ENCODE data around the gene KANK3. TPM values are rescaled to one million over a fixed set of nuclear protein-coding genes. Genes with fewer than 3 reads are reported as not detected.

Gene KANK3
- total and polyA plus RNA-seq, 9 of the 15 experiments (the other 6 are each of a cell fraction or from before 2014, with no cell fraction given): 0.03 to 0.40 (median 0.08) TPM; not detected in 6

DNA sequence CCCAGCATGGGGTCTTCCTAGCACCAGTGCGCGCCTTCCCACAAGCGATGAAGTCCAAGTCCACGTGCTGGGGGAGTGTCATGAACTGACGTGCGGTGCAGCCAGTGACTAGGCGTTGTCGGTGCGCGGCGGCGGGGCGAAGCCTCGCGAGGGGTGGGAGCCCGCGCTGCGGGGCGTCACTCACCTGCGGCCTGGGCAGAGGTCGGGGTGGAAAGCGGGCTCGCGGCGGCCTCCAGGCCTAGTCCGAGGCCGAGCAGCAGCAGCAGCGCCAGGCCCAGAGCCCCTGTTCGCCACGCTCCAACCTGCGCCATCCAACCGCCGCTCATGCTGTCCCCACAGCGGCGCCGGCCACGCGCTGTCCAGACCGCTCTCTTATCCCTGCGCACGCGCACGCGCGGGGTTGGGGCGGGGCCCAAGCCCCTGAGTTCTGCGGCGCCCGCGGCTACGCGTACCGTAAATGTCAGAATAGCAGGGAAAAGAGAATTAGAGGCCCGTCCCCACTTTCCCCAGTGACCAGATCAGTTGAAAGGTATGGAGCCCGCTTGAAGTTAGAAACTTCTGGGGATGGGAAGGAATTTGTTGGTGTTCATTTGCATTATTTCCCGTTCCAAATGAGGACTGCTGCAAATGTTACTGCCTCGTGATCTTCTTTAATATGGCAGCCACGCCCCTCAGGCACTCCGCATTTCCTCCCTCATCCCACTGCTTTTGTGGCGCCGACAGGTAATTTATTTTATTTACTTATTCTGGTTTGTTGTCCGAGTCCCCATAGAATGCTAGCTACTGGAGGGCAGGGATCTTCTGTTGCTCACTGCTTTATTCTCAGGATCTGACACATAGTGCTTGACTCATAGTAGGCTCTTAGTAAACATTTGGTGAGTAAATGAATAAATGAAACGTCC lies 34.8 kb downstream of the KANK3 start, which contains the start of gene CD320 (continued):
- peak; percentile 49; the same call in 1 of the 2 replicates for TF ChIP-seq NR4A1 (CRISPR knock-in tag; IDR thresholded peaks at IDR 0.05)
- peak; percentile 58; the same call in 1 of the 2 replicates for TF ChIP-seq NR4A1 (tag; IDR thresholded peaks at IDR 0.05)
- TF ChIP-seq DMBX1 (CRISPR knock-in tag; IDR thresholded peaks at IDR 0.05; ENCODE audit: borderline replicate concordance): 0 out of 2 replicates have a peak, but pooled peaks have one; percentile 42
- no peak for TF ChIP-seq PRPF4 (IDR thresholded peaks at IDR 0.05; ENCODE audit: insufficient read depth, low read depth, low read length, poor library complexity, severe bottlenecking)
- TF ChIP-seq, protein P1, sequence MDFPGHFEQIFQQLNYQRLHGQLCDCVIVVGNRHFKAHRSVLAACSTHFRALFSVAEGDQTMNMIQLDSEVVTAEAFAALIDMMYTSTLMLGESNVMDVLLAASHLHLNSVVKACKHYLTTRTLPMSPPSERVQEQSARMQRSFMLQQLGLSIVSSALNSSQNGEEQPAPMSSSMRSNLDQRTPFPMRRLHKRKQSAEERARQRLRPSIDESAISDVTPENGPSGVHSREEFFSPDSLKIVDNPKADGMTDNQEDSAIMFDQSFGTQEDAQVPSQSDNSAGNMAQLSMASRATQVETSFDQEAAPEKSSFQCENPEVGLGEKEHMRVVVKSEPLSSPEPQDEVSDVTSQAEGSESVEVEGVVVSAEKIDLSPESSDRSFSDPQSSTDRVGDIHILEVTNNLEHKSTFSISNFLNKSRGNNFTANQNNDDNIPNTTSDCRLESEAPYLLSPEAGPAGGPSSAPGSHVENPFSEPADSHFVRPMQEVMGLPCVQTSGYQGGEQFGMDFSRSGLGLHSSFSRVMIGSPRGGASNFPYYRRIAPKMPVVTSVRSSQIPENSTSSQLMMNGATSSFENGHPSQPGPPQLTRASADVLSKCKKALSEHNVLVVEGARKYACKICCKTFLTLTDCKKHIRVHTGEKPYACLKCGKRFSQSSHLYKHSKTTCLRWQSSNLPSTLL (IDR thresholded peaks at IDR 0.05): no peak
- TF ChIP-seq ZC3H8 (IDR thresholded peaks at IDR 0.05): no peak
- TF ChIP-seq CBX8 (IDR thresholded peaks at IDR 0.05; ENCODE audit: borderline replicate concordance, extremely low read depth, low read depth, low read length, poor library complexity, severe bottlenecking): no peak
- TF ChIP-seq, protein P2, sequence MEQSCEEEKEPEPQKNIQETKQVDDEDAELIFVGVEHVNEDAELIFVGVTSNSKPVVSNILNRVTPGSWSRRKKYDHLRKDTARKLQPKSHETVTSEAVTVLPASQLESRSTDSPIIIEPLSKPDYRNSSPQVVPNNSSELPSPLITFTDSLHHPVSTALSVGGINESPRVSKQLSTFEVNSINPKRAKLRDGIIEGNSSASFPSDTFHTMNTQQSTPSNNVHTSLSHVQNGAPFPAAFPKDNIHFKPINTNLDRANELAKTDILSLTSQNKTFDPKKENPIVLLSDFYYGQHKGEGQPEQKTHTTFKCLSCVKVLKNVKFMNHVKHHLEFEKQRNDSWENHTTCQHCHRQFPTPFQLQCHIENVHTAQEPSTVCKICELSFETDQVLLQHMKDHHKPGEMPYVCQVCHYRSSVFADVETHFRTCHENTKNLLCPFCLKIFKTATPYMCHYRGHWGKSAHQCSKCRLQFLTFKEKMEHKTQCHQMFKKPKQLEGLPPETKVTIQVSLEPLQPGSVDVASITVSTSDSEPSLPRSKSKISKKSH (CRISPR knock-in tag; IDR thresholded peaks at IDR 0.05): no peak
- TF ChIP-seq, protein P3, sequence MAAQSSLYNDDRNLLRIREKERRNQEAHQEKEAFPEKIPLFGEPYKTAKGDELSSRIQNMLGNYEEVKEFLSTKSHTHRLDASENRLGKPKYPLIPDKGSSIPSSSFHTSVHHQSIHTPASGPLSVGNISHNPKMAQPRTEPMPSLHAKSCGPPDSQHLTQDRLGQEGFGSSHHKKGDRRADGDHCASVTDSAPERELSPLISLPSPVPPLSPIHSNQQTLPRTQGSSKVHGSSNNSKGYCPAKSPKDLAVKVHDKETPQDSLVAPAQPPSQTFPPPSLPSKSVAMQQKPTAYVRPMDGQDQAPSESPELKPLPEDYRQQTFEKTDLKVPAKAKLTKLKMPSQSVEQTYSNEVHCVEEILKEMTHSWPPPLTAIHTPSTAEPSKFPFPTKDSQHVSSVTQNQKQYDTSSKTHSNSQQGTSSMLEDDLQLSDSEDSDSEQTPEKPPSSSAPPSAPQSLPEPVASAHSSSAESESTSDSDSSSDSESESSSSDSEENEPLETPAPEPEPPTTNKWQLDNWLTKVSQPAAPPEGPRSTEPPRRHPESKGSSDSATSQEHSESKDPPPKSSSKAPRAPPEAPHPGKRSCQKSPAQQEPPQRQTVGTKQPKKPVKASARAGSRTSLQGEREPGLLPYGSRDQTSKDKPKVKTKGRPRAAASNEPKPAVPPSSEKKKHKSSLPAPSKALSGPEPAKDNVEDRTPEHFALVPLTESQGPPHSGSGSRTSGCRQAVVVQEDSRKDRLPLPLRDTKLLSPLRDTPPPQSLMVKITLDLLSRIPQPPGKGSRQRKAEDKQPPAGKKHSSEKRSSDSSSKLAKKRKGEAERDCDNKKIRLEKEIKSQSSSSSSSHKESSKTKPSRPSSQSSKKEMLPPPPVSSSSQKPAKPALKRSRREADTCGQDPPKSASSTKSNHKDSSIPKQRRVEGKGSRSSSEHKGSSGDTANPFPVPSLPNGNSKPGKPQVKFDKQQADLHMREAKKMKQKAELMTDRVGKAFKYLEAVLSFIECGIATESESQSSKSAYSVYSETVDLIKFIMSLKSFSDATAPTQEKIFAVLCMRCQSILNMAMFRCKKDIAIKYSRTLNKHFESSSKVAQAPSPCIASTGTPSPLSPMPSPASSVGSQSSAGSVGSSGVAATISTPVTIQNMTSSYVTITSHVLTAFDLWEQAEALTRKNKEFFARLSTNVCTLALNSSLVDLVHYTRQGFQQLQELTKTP (IDR thresholded peaks at IDR 0.05; ENCODE audit: low read depth in 1 of 2, partially characterized antibody in 2 of 2): peak in 1 of 2 experiments; percentile 96
- TF ChIP-seq HMGN3 (IDR thresholded peaks at IDR 0.05; ENCODE audit: borderline replicate concordance, extremely low read depth, insufficient read length, low read depth, low read length): peak; percentile 89
- TF ChIP-seq, protein P4, sequence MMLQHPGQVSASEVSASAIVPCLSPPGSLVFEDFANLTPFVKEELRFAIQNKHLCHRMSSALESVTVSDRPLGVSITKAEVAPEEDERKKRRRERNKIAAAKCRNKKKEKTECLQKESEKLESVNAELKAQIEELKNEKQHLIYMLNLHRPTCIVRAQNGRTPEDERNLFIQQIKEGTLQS (IDR thresholded peaks at IDR 0.05): no peak
- TF ChIP-seq, protein P4 (CRISPR knock-in tag; conservative IDR thresholded peaks at IDR 0.05): no peak; the same call in 1 of the 2 replicates
- TF ChIP-seq MTF1 (CRISPR knock-in tag; IDR thresholded peaks at IDR 0.05; ENCODE audit: borderline replicate concordance): no peak
- TF ChIP-seq MEIS2 (IDR thresholded peaks at IDR 0.05; ENCODE audit: partially characterized antibody): peak; percentile 87
- TF ChIP-seq, protein P5, sequence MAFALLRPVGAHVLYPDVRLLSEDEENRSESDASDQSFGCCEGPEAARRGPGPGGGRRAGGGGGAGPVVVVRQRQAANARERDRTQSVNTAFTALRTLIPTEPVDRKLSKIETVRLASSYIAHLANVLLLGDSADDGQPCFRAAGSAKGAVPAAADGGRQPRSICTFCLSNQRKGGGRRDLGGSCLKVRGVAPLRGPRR (CRISPR knock-in tag; IDR thresholded peaks at IDR 0.05): no peak
- TF ChIP-seq ZZZ3 (IDR thresholded peaks at IDR 0.05): no peak

Measured in K562 (cell line).